Hepatocyte (in vitro differentiated cells): ENCODE results near the gene SCAPER. TPM values are rescaled to one million over a fixed set of nuclear protein-coding genes. Genes with fewer than 3 reads are reported as not detected.

ENCODE experiments used
- DNase-seq: peaks from one replicate; pipeline ENCODE4 v3.0.0-alpha.2; 2016; ENCODE audit warnings: low spot score
- H2AFZ ChIP-seq: fragments of 200-600 bp; sonication (generic); 2 replicates; pipeline ENCODE4 v1.6.0; 2016; ENCODE audit warnings: antibody characterized with exemption, mild to moderate bottlenecking
- H3K27ac ChIP-seq: fragments of 200-600 bp; sonication (generic); 2 replicates; pipeline ENCODE4 v1.5.1; 2016; ENCODE audit warnings: mild to moderate bottlenecking
- H3K27me3 ChIP-seq: fragments of 200-600 bp; sonication (generic); 2 replicates; pipeline ENCODE4 v1.6.1; 2016
- H3K36me3 ChIP-seq: fragments of 200-600 bp; sonication (generic); replicated peaks from 2 replicates; pipeline ENCODE4 v1.5.1; 2016; ENCODE audit warnings: low read depth; ENCODE audit not compliant: insufficient read depth
- H3K4me1 ChIP-seq: fragments of 200-600 bp; sonication (generic); 2 replicates; pipeline ENCODE4 v1.5.1; 2016; ENCODE audit warnings: mild to moderate bottlenecking, moderate library complexity; ENCODE audit not compliant: insufficient read depth
- H3K4me2 ChIP-seq: fragments of 200-600 bp; sonication (generic); 2 replicates; pipeline ENCODE4 v1.6.0; 2016
- H3K4me3 ChIP-seq: fragments of 200-600 bp; sonication (generic); 2 replicates; pipeline ENCODE4 v1.5.1; 2016; ENCODE audit warnings: mild to moderate bottlenecking
- H3K79me2 ChIP-seq: fragments of 200-600 bp; sonication (generic); 2 replicates; pipeline ENCODE4 v1.6.0; 2017; ENCODE audit warnings: mild to moderate bottlenecking
- H3K9me2 ChIP-seq: fragments of 200-600 bp; sonication (generic); replicated peaks from 2 replicates; pipeline ENCODE4 v1.6.0; 2017; ENCODE audit warnings: mild to moderate bottlenecking; ENCODE audit not compliant: insufficient read depth
- H3K9me3 ChIP-seq: fragments of 200-600 bp; sonication (generic); 2 replicates; pipeline ENCODE4 v1.5.1; 2016; ENCODE audit warnings: low read depth, mild to moderate bottlenecking
- H4K20me1 ChIP-seq: fragments of 200-600 bp; sonication (generic); 2 replicates; pipeline ENCODE4 v1.6.0; 2016; ENCODE audit warnings: mild to moderate bottlenecking; ENCODE audit not compliant: insufficient read depth, poor library complexity, severe bottlenecking
- EZH2 ChIP-seq: fragments of 200-600 bp; sonication (generic); IDR thresholded peaks from 2 replicates; pipeline ENCODE4 v1.6.1; 2016; ENCODE audit warnings: antibody characterized with exemption, mild to moderate bottlenecking, borderline replicate concordance
- EZH2phosphoT487 ChIP-seq: fragments of 200-600 bp; sonication (generic); IDR thresholded peaks from one replicate; pipeline ENCODE4 v1.6.1; 2018; ENCODE audit warnings: antibody characterized with exemption, mild to moderate bottlenecking, low read depth, moderate library complexity; ENCODE audit not compliant: unreplicated experiment, severe bottlenecking
- WGBS: methylation state at CpG from one replicate; pipeline ENCODE4 v1.1.6; 2016; ENCODE audit warnings: low lambda C conversion rate; ENCODE audit errors: missing lambda C conversion rate; 5-methylcytosine and 5-hydroxymethylcytosine counted together
- polyA plus RNA-seq: library from polyadenylated mRNA; unstranded; fragments of >200 nt; fragmentation: Nextera tagmentation; extraction: Ambion mirVana; gene quantifications from 2 replicates; pipeline ENCODE4 v1.2.1, GENCODE V29; 2016
- total RNA-seq: library from RNA; depleted of rRNA; stranded (reverse); fragments of >200 nt; gene quantifications from 2 replicates; pipeline ENCODE4 v1.2.3, GENCODE V29; 2014
- TF ChIP-seq, protein P1 (sequence below): fragments of 200-600 bp; sonication (generic); IDR thresholded peaks from 2 replicates; pipeline ENCODE4 v1.5.1; 2016; ENCODE audit warnings: antibody characterized with exemption, mild to moderate bottlenecking; ENCODE audit not compliant: poor library complexity

The SCAPER gene
- total and polyA plus RNA-seq, 2 experiments from 2014 or later = 20.8 to 27.4 TPM

DNA sequence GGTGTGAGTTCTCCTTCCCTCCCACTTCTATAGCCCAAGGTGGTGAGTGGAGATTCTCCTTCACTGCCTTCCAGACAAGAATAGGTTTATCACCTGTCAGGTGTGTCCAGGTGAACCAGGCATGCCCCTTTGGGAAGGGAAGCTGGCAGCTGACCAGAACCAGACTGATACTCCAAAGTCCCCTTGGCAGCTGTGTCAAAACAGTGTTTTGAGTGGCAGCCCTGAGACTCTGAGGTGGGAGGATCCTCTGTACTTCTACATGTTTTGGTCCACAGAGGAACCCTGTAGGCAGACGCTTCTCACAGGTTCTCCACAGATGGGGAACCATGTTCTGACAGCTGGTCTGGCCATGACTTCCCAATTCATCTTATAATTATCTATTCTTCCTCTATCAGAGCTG lies 538.4 kb downstream of the SCAPER start:
- WGBS = 83% methylated on average over 1 of the region's 1 CpG
- H3K4me3 ChIP-seq = no peak overlapping the region
- H4K20me1 ChIP-seq = no peaks in the 10 kb centered on the region
- no peaks in the 10 kb centered on the region for H3K27me3 ChIP-seq
- H3K9me2 ChIP-seq = no peaks in the 10 kb centered on the region
- no peak overlapping the region for H3K27ac ChIP-seq
- H3K4me1 ChIP-seq = no peaks in the 10 kb centered on the region
- TF ChIP-seq EZH2phosphoT487 = no peak
- TF ChIP-seq, protein P1, sequence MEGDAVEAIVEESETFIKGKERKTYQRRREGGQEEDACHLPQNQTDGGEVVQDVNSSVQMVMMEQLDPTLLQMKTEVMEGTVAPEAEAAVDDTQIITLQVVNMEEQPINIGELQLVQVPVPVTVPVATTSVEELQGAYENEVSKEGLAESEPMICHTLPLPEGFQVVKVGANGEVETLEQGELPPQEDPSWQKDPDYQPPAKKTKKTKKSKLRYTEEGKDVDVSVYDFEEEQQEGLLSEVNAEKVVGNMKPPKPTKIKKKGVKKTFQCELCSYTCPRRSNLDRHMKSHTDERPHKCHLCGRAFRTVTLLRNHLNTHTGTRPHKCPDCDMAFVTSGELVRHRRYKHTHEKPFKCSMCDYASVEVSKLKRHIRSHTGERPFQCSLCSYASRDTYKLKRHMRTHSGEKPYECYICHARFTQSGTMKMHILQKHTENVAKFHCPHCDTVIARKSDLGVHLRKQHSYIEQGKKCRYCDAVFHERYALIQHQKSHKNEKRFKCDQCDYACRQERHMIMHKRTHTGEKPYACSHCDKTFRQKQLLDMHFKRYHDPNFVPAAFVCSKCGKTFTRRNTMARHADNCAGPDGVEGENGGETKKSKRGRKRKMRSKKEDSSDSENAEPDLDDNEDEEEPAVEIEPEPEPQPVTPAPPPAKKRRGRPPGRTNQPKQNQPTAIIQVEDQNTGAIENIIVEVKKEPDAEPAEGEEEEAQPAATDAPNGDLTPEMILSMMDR = no peak
- no peak for TF ChIP-seq EZH2
- H3K4me2 ChIP-seq = no peak overlapping the region
- H2AFZ ChIP-seq = no peak overlapping the region
- no peaks in the 10 kb centered on the region for H3K36me3 ChIP-seq
- no peaks in the 10 kb centered on the region for H3K79me2 ChIP-seq
- no peaks in the 10 kb centered on the region for H3K9me3 ChIP-seq
- DNase-seq = no peak

DNA sequence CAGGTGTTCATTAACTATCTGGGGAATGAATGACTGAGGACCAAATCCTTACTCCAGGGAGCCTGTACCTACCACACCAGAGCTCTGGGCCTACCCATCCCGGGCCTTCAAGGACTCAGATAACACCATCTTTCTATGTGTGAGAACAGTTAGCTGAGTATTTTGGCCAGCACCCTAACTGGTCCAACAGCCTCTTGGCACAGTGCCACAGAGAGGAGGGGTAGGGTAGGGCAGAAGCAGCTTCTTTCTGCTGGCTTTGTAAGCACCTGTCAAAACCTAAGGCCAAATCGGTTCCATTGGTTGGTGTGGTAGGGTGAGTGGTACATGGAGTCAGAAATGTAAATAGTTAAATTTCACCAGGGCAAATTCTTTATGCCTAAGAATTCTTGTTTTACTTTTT lies 541.9 kb downstream of the SCAPER start:
- DNase-seq = no peak

DNA sequence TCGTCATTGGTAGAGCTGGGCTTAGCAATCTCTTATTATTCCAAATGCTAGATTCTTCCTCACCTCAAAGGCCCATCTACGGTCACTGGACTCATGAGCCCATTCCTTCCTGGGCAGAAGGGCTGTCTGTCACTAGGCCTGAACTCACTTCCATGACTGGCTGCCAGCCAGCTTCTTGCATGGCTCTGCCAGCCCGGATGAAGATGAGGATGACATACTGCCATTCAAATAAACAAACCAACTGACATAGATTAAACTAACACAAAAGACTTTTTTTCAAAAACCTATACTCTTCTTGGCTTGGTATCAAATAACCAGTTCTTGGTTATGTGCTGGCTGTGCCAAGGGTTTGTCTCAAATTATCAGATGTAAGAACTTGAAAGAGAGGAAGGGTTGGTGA lies 544.7 kb downstream of the SCAPER start:
- H4K20me1 ChIP-seq = no peaks in the 10 kb centered on the region

More for the DNA sequence above, 541.9 kb downstream of the SCAPER start:
- no peak overlapping the region for H3K4me2 ChIP-seq
- no peaks in the 10 kb centered on the region for H3K9me2 ChIP-seq
- H4K20me1 ChIP-seq = no peaks in the 10 kb centered on the region
- no peaks in the 10 kb centered on the region for H3K9me3 ChIP-seq
- H3K79me2 ChIP-seq = no peaks in the 10 kb centered on the region
- H3K27me3 ChIP-seq = no peaks in the 10 kb centered on the region
- 79% methylated on average over 2 of the region's 2 CpGs for WGBS
- no peak for TF ChIP-seq EZH2phosphoT487
- TF ChIP-seq, protein P1 = no peak
- no peak for TF ChIP-seq EZH2
- no peak overlapping the region for H3K4me3 ChIP-seq
- H3K36me3 ChIP-seq = no peaks in the 10 kb centered on the region
- H3K4me1 ChIP-seq = no peaks in the 10 kb centered on the region
- no peak overlapping the region for H2AFZ ChIP-seq
- no peak overlapping the region for H3K27ac ChIP-seq

More for the DNA sequence above, 544.7 kb downstream of the SCAPER start:
- DNase-seq = no peak
- peaks cover 1% of the 10 kb centered on the region for H3K4me1 ChIP-seq
- no peaks in the 10 kb centered on the region for H3K9me2 ChIP-seq
- H3K79me2 ChIP-seq = no peaks in the 10 kb centered on the region
- 95% methylated on average over 3 of the region's 3 CpGs for WGBS
- no peak overlapping the region for H2AFZ ChIP-seq
- no peak overlapping the region for H3K4me3 ChIP-seq
- H3K4me2 ChIP-seq = no peak overlapping the region
- TF ChIP-seq, protein P1 = no peak
- TF ChIP-seq EZH2phosphoT487 (no peak), EZH2 (no peak)
- H3K9me3 ChIP-seq = no peaks in the 10 kb centered on the region
- H3K27ac ChIP-seq = no peak overlapping the region
- H3K36me3 ChIP-seq = no peaks in the 10 kb centered on the region
- no peaks in the 10 kb centered on the region for H3K27me3 ChIP-seq
